Glutamatergic neuron (in vitro differentiated cells): Measurements from ENCODE around the gene USB1. TPM values are rescaled to one million over a fixed set of nuclear protein-coding genes. Genes with fewer than 3 reads are reported as not detected.
"Not testable (repeated sequence)": the region's sequence is repeated elsewhere in the genome, so short reads cannot be mapped to it uniquely, and the experiment has no call there.

Experiments used
- DNase-seq: peaks from one replicate; pipeline ENCODE4 v3.0.0; 2022
- H3K27ac Mint-ChIP-seq: one replicate; pipeline ENCODE4 v1.8.0; 2020; ENCODE audit warnings: mild to moderate bottlenecking, mixed read lengths, inconsistent platforms; ENCODE audit not compliant: unreplicated experiment
- H3K27me3 Mint-ChIP-seq: one replicate; pipeline ENCODE4 v1.8.0; 2020; ENCODE audit warnings: mild to moderate bottlenecking, moderate library complexity, mixed read lengths, inconsistent platforms; ENCODE audit not compliant: unreplicated experiment
- H3K36me3 Mint-ChIP-seq: one replicate; pipeline ENCODE4 v1.8.0; 2020; ENCODE audit warnings: mild to moderate bottlenecking, mixed read lengths, inconsistent platforms; ENCODE audit not compliant: unreplicated experiment
- H3K4me1 Mint-ChIP-seq: one replicate; pipeline ENCODE4 v1.8.0; 2020; ENCODE audit warnings: mild to moderate bottlenecking, low read depth, mixed read lengths, inconsistent platforms; ENCODE audit not compliant: unreplicated experiment
- H3K4me3 Mint-ChIP-seq: one replicate; pipeline ENCODE4 v1.8.0; 2020; ENCODE audit warnings: mild to moderate bottlenecking, mixed read lengths, inconsistent platforms; ENCODE audit not compliant: unreplicated experiment
- H3K9me3 Mint-ChIP-seq: one replicate; pipeline ENCODE4 v1.8.0; 2020; ENCODE audit warnings: mild to moderate bottlenecking, moderate library complexity, mixed read lengths, inconsistent platforms; ENCODE audit not compliant: unreplicated experiment
- CTCF ChIP-seq: fragments of 200-600 bp; sonication (generic); IDR thresholded peaks from one replicate; pipeline ENCODE4 v1.5.0; 2021; ENCODE audit not compliant: partially characterized antibody, unreplicated experiment
- total RNA-seq: library from RNA; stranded (reverse); fragmentation: NEBNext Ultra II Directional; extraction: Animal tissue kit (Norgen Biotek cat#: 25700); gene quantifications from one replicate; pipeline ENCODE4 v1.2.1, GENCODE V29; 2021; ENCODE audit not compliant: unreplicated experiment

USB1 gene
- total RNA-seq, 1 donor from 2014 or later: 107 TPM

- Mint-ChIP-seq H3K4me1 (no peaks in the 10 kb centered on the region), H3K4me3 (no peak overlapping the region), H3K27me3 (no peaks in the 10 kb centered on the region), H3K36me3 (no peaks in the 10 kb centered on the region), H3K27ac (no peak overlapping the region), H3K9me3 (no peaks in the 10 kb centered on the region)
- TF ChIP-seq CTCF: no peak
- no peak for DNase-seq
Measured at GRCh38 chr16:57976331-57976796, 24.8 kb upstream of the USB1 start.

- no peak for TF ChIP-seq CTCF
- Mint-ChIP-seq H3K4me1 (no peaks in the 10 kb centered on the region), H3K27ac (no peak overlapping the region), H3K27me3 (no peaks in the 10 kb centered on the region), H3K36me3 (no peaks in the 10 kb centered on the region), H3K4me3 (no peak overlapping the region), H3K9me3 (no peaks in the 10 kb centered on the region)
- no peak for DNase-seq
Measured at GRCh38 chr16:57977418-57978069, 23.7 kb upstream of the USB1 start.

GRCh38 chr16:57978070-57978465 lies 23.1 kb upstream of the USB1 start:
- not testable (repeated sequence) for H3K4me1 Mint-ChIP-seq, H3K36me3 Mint-ChIP-seq, DNase-seq, H3K4me3 Mint-ChIP-seq, H3K9me3 Mint-ChIP-seq, H3K27me3 Mint-ChIP-seq, H3K27ac Mint-ChIP-seq

GRCh38 chr16:57979006-57979585 lies 22.1 kb upstream of the USB1 start:
- H3K27ac Mint-ChIP-seq: no peak overlapping the region
- no peaks in the 10 kb centered on the region for H3K36me3 Mint-ChIP-seq
- H3K9me3 Mint-ChIP-seq: no peaks in the 10 kb centered on the region
- H3K27me3 Mint-ChIP-seq: peaks cover 2% of the 10 kb centered on the region
- no peak for TF ChIP-seq CTCF
- H3K4me1 Mint-ChIP-seq: no peaks in the 10 kb centered on the region
- H3K4me3 Mint-ChIP-seq: no peak overlapping the region
- DNase-seq: no peak

- no peaks in the 10 kb centered on the region for H3K9me3 Mint-ChIP-seq
- H3K36me3 Mint-ChIP-seq: no peaks in the 10 kb centered on the region
- no peak overlapping the region for H3K27ac Mint-ChIP-seq
- peaks cover 5% of the 10 kb centered on the region for H3K27me3 Mint-ChIP-seq
- no peaks in the 10 kb centered on the region for H3K4me1 Mint-ChIP-seq
- no peak overlapping the region for H3K4me3 Mint-ChIP-seq
- no peak for TF ChIP-seq CTCF
- DNase-seq: no peak
Measured at GRCh38 chr16:57981636-57982035, 19.6 kb upstream of the USB1 start.
